Measurements from ENCODE around the gene UQCRQ. TPM values are rescaled to one million over a fixed set of nuclear protein-coding genes. Genes with fewer than 3 reads are reported as not detected.

The UQCRQ gene
- total and polyA plus RNA-seq, 2 experiments from 2014 or later: 104 to 1,308 TPM

GRCh38 chr5:132838516-132839282 lies 27.7 kb upstream of the UQCRQ start (continued):
- no peak for TF ChIP-seq REST (IDR thresholded peaks at IDR 0.05; ENCODE audit: unreplicated experiment)
- TF ChIP-seq ZNF331 (CRISPR knock-in tag; IDR thresholded peaks at IDR 0.05; ENCODE audit: low read depth): no peak

DNA sequence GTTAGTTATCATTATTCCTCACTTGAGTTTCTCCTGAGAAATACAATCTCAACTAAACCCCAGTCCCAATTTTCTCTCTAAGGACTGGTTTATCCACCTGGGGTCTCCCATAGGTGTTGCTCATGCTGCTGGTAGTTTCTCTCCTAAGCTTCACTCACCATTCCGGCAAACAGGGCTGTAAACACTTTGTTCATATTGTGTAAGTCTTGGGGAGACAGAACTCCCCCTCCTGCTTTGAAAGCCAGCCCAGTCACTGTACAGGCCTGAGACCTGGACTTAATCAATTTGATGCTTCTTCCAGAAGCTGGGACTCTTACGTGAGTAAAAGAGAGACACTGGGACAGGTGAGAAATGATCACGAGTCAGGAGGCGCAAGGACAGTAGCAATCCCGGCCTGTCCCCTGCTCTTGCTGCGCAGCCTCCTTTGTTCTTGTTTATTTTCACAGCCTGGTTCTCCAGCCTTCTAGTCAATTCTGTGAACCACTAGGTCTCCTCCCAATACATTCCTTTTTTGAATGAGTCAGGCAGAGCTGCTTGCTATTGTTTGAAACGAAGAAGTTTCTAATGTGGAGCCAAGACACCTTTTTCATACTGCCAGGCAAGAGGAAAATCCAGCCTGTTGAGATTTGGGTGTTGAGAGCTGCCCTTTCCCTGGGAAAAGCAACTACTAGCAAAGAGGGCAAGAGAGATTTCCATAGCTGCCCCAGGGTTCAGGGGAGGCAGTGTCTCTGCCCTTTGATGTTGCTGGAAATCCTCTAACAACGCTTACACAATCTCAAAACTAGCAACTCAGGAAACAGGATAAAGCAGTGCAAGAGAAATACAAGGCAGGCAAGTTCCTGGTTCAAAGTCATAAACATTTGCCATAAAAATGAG lies 26.8 kb upstream of the UQCRQ start:
- Histone ChIP-seq H3F3A (replicated peaks; ENCODE audit: low read depth) (no peaks in the 10 kb centered on the region), H3K36me3 (ENCODE audit: insufficient read depth) (no peaks in the 10 kb centered on the region), H4K20me1 (replicated peaks; ENCODE audit: insufficient read depth) (no peaks in the 10 kb centered on the region), H3K4me1 (ENCODE audit: insufficient read depth) (no peaks in the 10 kb centered on the region), H3K79me2 (replicated peaks; ENCODE audit: insufficient read depth) (no peaks in the 10 kb centered on the region), H3K27ac (ENCODE audit: low read depth) (no peak overlapping the region), H2AFZ (peak overlapping the region; percentile 74), H3K27me3 (ENCODE audit: insufficient read depth) (no peaks in the 10 kb centered on the region), H3K4me3 (no peak overlapping the region), H3K9me2 (ENCODE audit: insufficient read depth) (no peaks in the 10 kb centered on the region), H3K4me2 (no peak overlapping the region)
- no peak for DNase-seq (ENCODE audit: low spot score)
- Mint-ChIP-seq H3K9me3 (no peaks in the 10 kb centered on the region), H3K4me1 (no peaks in the 10 kb centered on the region), H3K27ac (no peak overlapping the region), H3K27me3 (ENCODE audit: insufficient read depth, low read depth, poor library complexity) (peaks cover 2% of the 10 kb centered on the region), H3K36me3 (ENCODE audit: low read depth) (no peaks in the 10 kb centered on the region), H3K4me3 (no peak overlapping the region)
- ATAC-seq: no peak
- TF ChIP-seq NANOG (IDR thresholded peaks at IDR 0.05; ENCODE audit: borderline replicate concordance) (no peak), REST (IDR thresholded peaks at IDR 0.05; ENCODE audit: unreplicated experiment) (no peak), EZH2phosphoT487 (IDR thresholded peaks at IDR 0.05; ENCODE audit: unreplicated experiment) (no peak), STAT1 (IDR thresholded peaks at IDR 0.05; ENCODE audit: unreplicated experiment) (no peak), POLR2AphosphoS5 (IDR thresholded peaks at IDR 0.05; ENCODE audit: low read depth) (no peak), JUNB (IDR thresholded peaks at IDR 0.05; ENCODE audit: unreplicated experiment) (no peak), ETS1 (IDR thresholded peaks at IDR 0.05) (no peak), EZH2 (IDR thresholded peaks at IDR 0.05; ENCODE audit: low read depth, unreplicated experiment) (no peak), CTCF (conservative IDR thresholded peaks at IDR 0.05; ENCODE audit: low read depth in 2 of 2) (no peak), ZNF331 (CRISPR knock-in tag; IDR thresholded peaks at IDR 0.05; ENCODE audit: low read depth) (no peak), CREB1 (CRISPR knock-in tag; IDR thresholded peaks at IDR 0.05; ENCODE audit: low read depth) (no peak)

Measured in GM23338 (cell line).